ENCODE data around the gene C10orf71.

Gene C10orf71

DNA sequence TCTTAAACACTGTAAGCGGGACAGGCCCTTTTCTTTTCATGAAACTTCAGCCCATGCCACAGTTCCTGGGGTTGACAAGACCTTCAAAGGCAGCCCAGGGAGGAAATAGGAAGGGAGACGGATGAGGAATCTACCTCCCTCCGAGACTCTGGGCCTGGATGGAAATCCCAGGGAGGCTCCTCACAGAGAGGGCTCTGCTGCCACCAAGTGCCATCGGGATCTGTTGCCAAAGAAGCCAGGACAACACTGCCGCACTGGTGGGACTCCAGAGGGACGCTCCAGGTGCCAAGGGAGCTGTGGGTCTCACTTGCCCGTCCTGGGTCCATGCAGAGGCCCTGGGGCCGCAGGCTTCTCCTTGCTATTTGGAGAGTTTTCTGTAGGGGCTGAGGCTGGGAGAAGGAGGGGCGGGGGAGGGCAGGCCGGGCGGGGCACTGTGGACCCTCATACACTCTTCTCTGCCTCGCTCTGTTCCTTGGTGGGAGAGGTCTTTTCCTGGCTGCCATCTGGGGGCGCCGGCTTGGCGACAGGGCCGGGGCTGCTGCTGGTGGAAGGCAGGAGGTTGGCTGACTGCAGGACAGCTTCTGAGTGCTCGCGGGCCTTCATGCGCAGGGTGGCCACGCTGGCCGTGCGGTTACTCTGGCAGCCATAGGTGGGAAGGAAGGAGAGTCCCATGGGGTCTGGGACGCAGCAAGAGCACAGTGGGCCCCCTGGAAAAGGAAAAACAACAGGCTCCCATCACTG is 66.9 kb downstream of the C10orf71 start:
- no peak for TF ChIP-seq CTCF (conservative IDR thresholded peaks at IDR 0.05)

GRCh38 chr10:49366460-49366859 is 67.5 kb downstream of the C10orf71 start:
- no peak overlapping the region for H3K27ac ChIP-seq

More for the DNA sequence above, 66.9 kb downstream of the C10orf71 start:
- no peak overlapping the region for H3K27ac ChIP-seq

GRCh38 chr10:49367600-49367999 is 68.6 kb downstream of the C10orf71 start:
- no peak for TF ChIP-seq CTCF (conservative IDR thresholded peaks at IDR 0.05)
- H3K27ac ChIP-seq = no peak overlapping the region

More at GRCh38 chr10:49366460-49366859, 67.5 kb downstream of the C10orf71 start:
- TF ChIP-seq CTCF (conservative IDR thresholded peaks at IDR 0.05) = no peak

- TF ChIP-seq CTCF (conservative IDR thresholded peaks at IDR 0.05) = no peak
- H3K27ac ChIP-seq = no peak overlapping the region
Observed at GRCh38 chr10:49368256-49368655, 69.3 kb downstream of the C10orf71 start.

DNA sequence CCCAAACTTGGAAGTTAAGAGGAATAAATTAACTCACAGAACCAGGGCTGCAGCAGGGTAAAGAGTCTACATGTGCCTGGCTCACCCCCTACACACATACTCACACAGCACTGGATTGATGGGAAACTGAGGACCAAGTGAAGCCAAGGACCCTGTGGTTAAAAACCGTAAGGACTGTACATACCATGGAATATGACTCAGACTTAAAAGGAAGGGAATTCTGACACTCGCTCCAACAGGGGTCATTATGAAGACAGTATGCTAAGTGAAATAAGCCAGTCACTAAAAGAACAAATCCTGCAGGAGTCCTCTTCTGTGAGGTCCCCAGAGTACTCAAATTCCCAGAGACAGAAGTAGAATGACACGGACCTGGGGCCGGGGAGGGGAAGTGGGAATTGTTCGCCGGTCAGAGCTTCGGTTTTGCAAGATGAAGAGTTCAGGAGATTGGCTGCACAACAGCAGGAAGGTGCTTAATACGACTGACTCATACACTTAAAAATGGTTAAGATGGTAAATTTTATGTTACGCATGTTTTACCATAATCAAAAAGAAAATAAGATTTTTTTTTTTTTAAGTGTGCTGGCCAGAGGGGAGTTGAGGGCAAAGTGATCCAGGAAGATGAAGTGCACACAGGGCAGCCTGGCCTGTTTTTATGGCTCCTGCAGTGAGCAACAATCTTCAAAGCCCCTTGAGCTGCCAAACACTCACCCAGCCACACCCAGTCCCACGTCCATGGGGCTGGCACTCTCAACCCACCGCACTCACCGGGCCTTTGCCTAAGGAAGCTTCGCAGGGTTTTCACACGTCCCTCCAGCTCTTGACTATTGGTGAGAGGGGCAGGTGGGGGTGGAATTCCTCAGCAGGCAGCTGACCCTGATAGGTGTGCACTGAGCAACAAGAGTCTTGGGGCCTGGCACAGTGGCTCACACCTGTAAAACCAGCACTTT is 70.5 kb downstream of the C10orf71 start:
- no peak overlapping the region for H3K27ac ChIP-seq
- no peak for TF ChIP-seq CTCF (conservative IDR thresholded peaks at IDR 0.05)

DNA sequence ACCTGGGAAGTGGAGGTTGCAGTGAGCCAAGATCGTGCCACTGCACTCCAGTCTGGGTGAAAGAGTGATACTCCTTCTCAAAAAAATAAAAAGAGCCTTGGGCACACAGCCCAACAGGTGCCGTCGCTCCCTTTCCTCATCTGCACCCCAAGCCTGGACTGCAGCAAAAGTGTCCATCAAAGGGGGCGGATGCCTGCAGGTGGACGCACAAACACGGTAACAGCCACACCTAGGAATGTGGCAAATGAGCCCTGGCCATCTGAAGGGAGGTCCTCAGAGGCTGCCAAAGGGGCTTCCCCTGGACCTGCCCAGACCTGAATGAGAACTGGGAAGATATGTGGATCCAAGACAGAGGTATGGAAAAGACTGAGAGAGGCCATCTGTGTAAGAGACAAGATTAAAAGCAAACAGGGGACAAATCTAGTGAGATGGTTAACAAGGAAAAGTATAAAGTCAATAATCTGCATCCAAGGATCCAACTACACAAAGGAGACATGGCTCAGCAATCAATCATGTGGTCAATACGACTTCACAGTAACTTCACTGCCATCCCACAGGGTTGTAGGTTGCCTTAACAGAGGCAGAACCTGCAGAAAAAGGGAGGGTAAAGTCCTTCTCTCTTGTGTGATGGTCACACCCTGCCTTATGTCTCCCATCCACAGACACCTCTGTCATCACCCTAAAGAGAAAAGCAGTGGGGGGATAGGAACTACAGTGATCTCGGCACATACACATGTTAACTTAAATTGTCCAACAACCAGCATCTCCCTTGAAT is 71.5 kb downstream of the C10orf71 start:
- H3K27ac ChIP-seq = no peak overlapping the region
- TF ChIP-seq CTCF (conservative IDR thresholded peaks at IDR 0.05) = no peak

GRCh38 chr10:49371967-49372366 is 73.0 kb downstream of the C10orf71 start:
- TF ChIP-seq CTCF (conservative IDR thresholded peaks at IDR 0.05) = no peak
- H3K27ac ChIP-seq = no peak overlapping the region
